GM10248 (cell line): ENCODE results near the gene C5orf52.
"Not testable (repeated sequence)": the region's sequence is repeated elsewhere in the genome, so short reads cannot be mapped to it uniquely, and the experiment has no call there.

ENCODE experiments used
- CTCF ChIA-PET: fragments of 300-600 bp; sonication (Branson Sonifier 250); formaldehyde crosslinking; extraction: SDS; loops from one replicate; lab custom pipeline; 2021; ENCODE audit warnings: antibody characterized with exemption; lab: Yijun Ruan, JAX
- POLR2A ChIA-PET: fragments of 350-650 bp; sonication (Branson Sonifier 250); formaldehyde crosslinking; extraction: SDS; loops from one replicate; lab custom pipeline; 2020; ENCODE audit warnings: antibody characterized with exemption; lab: Yijun Ruan, JAX
- DNase-seq: peaks from one replicate; pipeline ENCODE4 v3.0.0; 2012; ENCODE audit errors: extremely low spot score
- CTCF ChIP-seq: IDR thresholded peaks from 2 replicates; pipeline ENCODE4 v1.5.1; 2012; ENCODE audit warnings: mild to moderate bottlenecking, low read depth; ENCODE audit errors: extremely low read depth, missing control alignments, control extremely low read depth

Gene C5orf52

GRCh38 chr5:157687198-157687554 lies 15.8 kb downstream of the C5orf52 start:
- ChIA-PET CTCF (interaction anchor here (1.0 kb wide), 1 partner anchor 49 kb away, joined by 3 read pairs; no protein-coding TSS in a partner anchor), POLR2A (no interaction called here)
- TF ChIP-seq CTCF: no peak

GRCh38 chr5:157689942-157690689 lies 18.8 kb downstream of the C5orf52 start:
- peak; percentile 42 for DNase-seq
- POLR2A ChIA-PET: no interaction called here
- CTCF ChIA-PET: interaction anchor here (1.0 to 2.7 kb wide), 5 partner anchors 8 to 362 kb away, joined by 3 to 9 read pairs (median 4); partner anchors contain the start of gene LSM11
- TF ChIP-seq CTCF: no peak

More at GRCh38 chr5:157687198-157687554, 15.8 kb downstream of the C5orf52 start:
- no peak for DNase-seq

- DNase-seq: no peak
- TF ChIP-seq CTCF: no peak
- POLR2A ChIA-PET: no interaction called here
- CTCF ChIA-PET: interaction anchor here (0.9 to 2.7 kb wide), 7 partner anchors 9 to 363 kb away, joined by 3 to 9 read pairs (median 4); partner anchors contain the start of gene LSM11
Measured at GRCh38 chr5:157690690-157691433, 19.5 kb downstream of the C5orf52 start.

GRCh38 chr5:157693816-157694215 lies 22.5 kb downstream of the C5orf52 start:
- DNase-seq, POLR2A ChIA-PET: not testable (repeated sequence)
- CTCF ChIA-PET: interaction anchor here (0.9 to 1.3 kb wide), 2 partner anchors 12 to 367 kb away, joined by 3 read pairs; no protein-coding TSS in a partner anchor

GRCh38 chr5:157696154-157696553 lies 24.8 kb downstream of the C5orf52 start:
- DNase-seq, POLR2A ChIA-PET: not testable (repeated sequence)
- CTCF ChIA-PET: interaction anchor here (1.2 to 1.9 kb wide), 4 partner anchors 12 to 47 kb away, joined by 3 to 5 read pairs (median 4); partner anchors contain the start of gene LSM11

- CTCF ChIA-PET, POLR2A ChIA-PET, DNase-seq: not testable (repeated sequence)
Measured at GRCh38 chr5:157698674-157699073, 27.3 kb downstream of the C5orf52 start.

GRCh38 chr5:157703736-157704135 lies 32.4 kb downstream of the C5orf52 start:
- POLR2A ChIA-PET: no interaction called here
- no peak for DNase-seq
- no peak for TF ChIP-seq CTCF
- CTCF ChIA-PET: interaction anchor here (1.0 to 1.1 kb wide), 2 partner anchors 13 to 68 kb away, joined by 3 read pairs; no protein-coding TSS in a partner anchor

GRCh38 chr5:157708866-157709265 lies 37.5 kb downstream of the C5orf52 start:
- DNase-seq: no peak
- ChIA-PET POLR2A (no interaction called here), CTCF (interaction anchor here (1.1 to 4.2 kb wide), 3 partner anchors 9 to 35 kb away, joined by 4 to 27 read pairs (median 7); partner anchors contain the start of gene LSM11)
- TF ChIP-seq CTCF: no peak
